ENCODE measurements around the gene ANXA11. TPM values are rescaled to one million over a fixed set of nuclear protein-coding genes. Genes with fewer than 3 reads are reported as not detected.

Gene ANXA11
- total RNA-seq, 1 donor from 2014 or later: 178 TPM

DNA sequence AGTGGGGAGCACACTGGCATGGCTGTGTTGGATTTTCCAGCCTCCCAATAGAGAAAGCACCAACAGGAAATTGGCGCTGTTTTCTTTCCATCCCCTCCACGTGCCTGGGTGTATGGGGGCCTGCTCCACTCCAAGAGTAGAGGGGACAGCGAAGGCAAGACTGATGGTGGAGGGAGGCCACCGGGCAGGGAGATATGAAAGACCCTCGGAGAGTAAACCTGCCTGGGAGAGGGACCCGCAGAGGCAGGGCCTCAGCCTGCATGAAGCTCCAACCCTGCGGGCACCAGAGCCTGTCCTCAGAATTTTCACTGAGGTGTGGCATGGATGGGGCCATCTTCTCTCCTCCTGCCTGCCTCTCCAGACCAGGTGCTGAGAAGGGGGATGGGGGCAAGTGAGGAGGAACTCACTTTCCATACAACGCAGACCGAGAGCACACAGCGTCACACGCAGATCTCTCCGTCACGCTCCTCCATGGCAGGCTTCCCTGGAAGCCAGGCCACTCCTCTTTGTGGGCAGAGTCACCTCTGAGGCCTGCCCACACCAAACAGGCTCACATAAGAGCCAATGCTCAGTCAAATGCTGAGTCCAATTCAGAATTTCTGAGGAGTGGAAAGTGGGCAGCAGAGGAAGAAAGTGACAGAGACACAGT lies 18.8 kb downstream of the ANXA11 start:
- no peak for ATAC-seq (ENCODE audit: low read depth)
- POLR2A ChIA-PET: interaction anchor here (0.5 to 2.3 kb wide), 7 partner anchors 11 to 137 kb away, joined by 4 to 40 read pairs (median 10); partner anchors contain the start of genes ANXA11 and TMEM254
- peak overlapping the region; percentile 91 for H3K27ac Mint-ChIP-seq
- H3K4me1 Mint-ChIP-seq: peaks cover 77% of the 10 kb centered on the region
- CTCF ChIA-PET: interaction anchor here (1.8 to 2.4 kb wide), 2 partner anchors 36 to 43 kb away, joined by 9 to 11 read pairs; no protein-coding TSS in a partner anchor
- no peak overlapping the region for H3K4me3 Mint-ChIP-seq
- peaks cover 30% of the 10 kb centered on the region for H3K36me3 Mint-ChIP-seq (ENCODE audit: low read depth)
- no peaks in the 10 kb centered on the region for H3K9me3 Mint-ChIP-seq
- intact Hi-C loops (cut with micrococcal nuclease): loop anchor here (1.0 to 5.0 kb wide), 6 partner anchors 10 to 249 kb away; partner anchors contain the start of genes ANXA11 and TMEM254
- TF ChIP-seq CTCF (IDR thresholded peaks at IDR 0.05): no peak
- no peaks in the 10 kb centered on the region for H3K27me3 Mint-ChIP-seq
- DNase-seq: no peak

GRCh38 chr10:80185578-80186299 lies 19.6 kb downstream of the ANXA11 start:
- ChIA-PET CTCF (interaction anchor here (0.8 kb wide), 1 partner anchor 18 kb away, joined by 4 read pairs; no protein-coding TSS in a partner anchor), POLR2A (interaction anchor here (0.5 to 2.0 kb wide), 6 partner anchors 9 to 136 kb away, joined by 3 to 10 read pairs (median 4); partner anchors contain the start of gene ANXA11)
- ATAC-seq (ENCODE audit: low read depth): no peak
- H3K27me3 Mint-ChIP-seq: no peaks in the 10 kb centered on the region
- intact Hi-C loops (cut with micrococcal nuclease): loop anchor here (2.0 to 5.0 kb wide), 4 partner anchors 17 to 248 kb away; partner anchors contain the start of gene TMEM254
- H3K4me3 Mint-ChIP-seq: no peak overlapping the region
- H3K27ac Mint-ChIP-seq: peak overlapping the region; percentile 91
- peaks cover 30% of the 10 kb centered on the region for H3K36me3 Mint-ChIP-seq (ENCODE audit: low read depth)
- TF ChIP-seq CTCF (IDR thresholded peaks at IDR 0.05): no peak
- peaks cover 73% of the 10 kb centered on the region for H3K4me1 Mint-ChIP-seq
- no peak for DNase-seq
- H3K9me3 Mint-ChIP-seq: no peaks in the 10 kb centered on the region

DNA sequence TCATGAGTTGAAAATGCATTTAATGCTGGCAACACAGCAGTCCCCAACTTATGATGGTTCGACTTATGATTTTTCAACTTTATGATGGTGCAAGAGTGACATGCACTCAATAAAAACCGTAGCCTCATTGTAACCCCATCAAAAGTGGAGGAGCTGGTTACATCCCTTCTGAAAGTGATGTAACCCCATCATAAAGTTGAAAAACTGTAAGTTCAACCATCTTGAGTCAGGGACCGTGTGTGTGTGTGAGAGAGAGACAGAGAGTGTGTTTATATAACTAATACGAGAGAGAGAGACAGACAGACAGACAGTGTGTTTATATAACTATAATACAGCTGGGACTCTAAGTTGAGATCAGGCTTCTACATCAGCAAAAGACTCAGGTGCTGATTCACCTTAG lies 21.0 kb downstream of the ANXA11 start:
- Mint-ChIP-seq H3K36me3 (ENCODE audit: low read depth) (peaks cover 31% of the 10 kb centered on the region), H3K27ac (no peak overlapping the region), H3K4me3 (no peak overlapping the region), H3K4me1 (peaks cover 67% of the 10 kb centered on the region), H3K27me3 (no peaks in the 10 kb centered on the region), H3K9me3 (no peaks in the 10 kb centered on the region)
- no peak for TF ChIP-seq CTCF (IDR thresholded peaks at IDR 0.05)
- DNase-seq: no peak
- CTCF ChIA-PET: no interaction called here
- intact Hi-C loops (cut with micrococcal nuclease): no loop called here
- ATAC-seq (ENCODE audit: low read depth): no peak
- POLR2A ChIA-PET: interaction anchor here (2.0 kb wide), 1 partner anchor 12 kb away, joined by 5 read pairs; no protein-coding TSS in a partner anchor

DNA sequence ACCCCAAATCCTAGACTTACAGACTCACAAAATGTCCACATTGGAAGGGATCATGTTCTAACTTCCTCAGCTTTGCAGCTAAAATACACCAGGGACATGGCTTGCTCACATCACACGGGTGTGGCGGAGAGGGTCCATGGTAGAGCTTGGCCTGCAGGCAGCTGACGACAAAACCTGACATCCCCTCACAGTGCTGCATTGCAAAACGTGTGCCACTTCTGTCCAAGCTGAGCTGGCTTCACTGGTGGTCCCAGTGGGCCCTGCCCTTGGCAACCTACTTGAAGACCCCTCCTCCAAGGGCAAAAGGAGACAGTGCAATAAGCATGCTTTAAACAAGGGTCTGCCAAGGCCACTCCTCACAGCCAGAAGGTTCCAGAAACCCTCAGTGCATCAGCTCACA lies 21.9 kb downstream of the ANXA11 start:
- ChIA-PET CTCF (no interaction called here), POLR2A (no interaction called here)
- ATAC-seq (ENCODE audit: low read depth) (no peak), DNase-seq (no peak)
- Mint-ChIP-seq H3K27me3 (no peaks in the 10 kb centered on the region), H3K4me1 (peaks cover 67% of the 10 kb centered on the region), H3K9me3 (no peaks in the 10 kb centered on the region), H3K4me3 (no peak overlapping the region), H3K36me3 (ENCODE audit: low read depth) (peaks cover 33% of the 10 kb centered on the region), H3K27ac (no peak overlapping the region)
- intact Hi-C loops (cut with micrococcal nuclease): no loop called here
- TF ChIP-seq CTCF (IDR thresholded peaks at IDR 0.05): no peak

GRCh38 chr10:80182986-80183385 lies 22.4 kb downstream of the ANXA11 start:
- DNase-seq (no peak), ATAC-seq (ENCODE audit: low read depth) (no peak)
- Mint-ChIP-seq H3K4me1 (peaks cover 66% of the 10 kb centered on the region), H3K36me3 (ENCODE audit: low read depth) (peaks cover 33% of the 10 kb centered on the region), H3K9me3 (no peaks in the 10 kb centered on the region), H3K27me3 (no peaks in the 10 kb centered on the region), H3K27ac (no peak overlapping the region), H3K4me3 (no peak overlapping the region)
- intact Hi-C loops (cut with micrococcal nuclease): no loop called here
- ChIA-PET CTCF (no interaction called here), POLR2A (no interaction called here)
- no peak for TF ChIP-seq CTCF (IDR thresholded peaks at IDR 0.05)

Data from activated B cell treated with CpG ODN at 0.5 μM for 24 hours (primary cell).